HG03064 (cell line): Measurements from ENCODE around the gene CARMIL3.

Experiments
- ATAC-seq: cut with Tn5 transposase; IDR thresholded peaks from one replicate; pipeline ENCODE4 v1.9.1; 2021; ENCODE audit warnings: low read depth; ENCODE audit not compliant: unreplicated experiment

Gene CARMIL3

GRCh38 chr14:24060984-24061913, 9.4 kb downstream of the CARMIL3 start:
- no peak for ATAC-seq

GRCh38 chr14:24062216-24062980, 10.6 kb downstream of the CARMIL3 start:
- no peak for ATAC-seq

- no peak for ATAC-seq
Observed at GRCh38 chr14:24063263-24063836, 11.5 kb downstream of the CARMIL3 start.

- ATAC-seq, result no peak
Observed at GRCh38 chr14:24064091-24064795, 12.4 kb downstream of the CARMIL3 start.

- ATAC-seq, result no peak
Observed at GRCh38 chr14:24064856-24065255, 13.0 kb downstream of the CARMIL3 start.

- ATAC-seq, result no peak
Observed at GRCh38 chr14:24065408-24065807, 13.6 kb downstream of the CARMIL3 start.

GRCh38 chr14:24066496-24067132, 14.8 kb downstream of the CARMIL3 start:
- no peak for ATAC-seq

GRCh38 chr14:24067133-24068082, 15.6 kb downstream of the CARMIL3 start:
- no peak for ATAC-seq

GRCh38 chr14:24068711-24069410, 17.1 kb downstream of the CARMIL3 start:
- no peak for ATAC-seq

- no peak for ATAC-seq
Observed at GRCh38 chr14:24069411-24069735, 17.6 kb downstream of the CARMIL3 start.

- no peak for ATAC-seq
Observed at GRCh38 chr14:24070285-24071143, 18.7 kb downstream of the CARMIL3 start.

- no peak for ATAC-seq
Observed at GRCh38 chr14:24071144-24071697, 19.4 kb downstream of the CARMIL3 start, which contains the start of gene CPNE6. CPNE6 (plus strand) TSS chr14:24071562; CDS start chr14:24072937, 1,375 bp downstream.

GRCh38 chr14:24071836-24072430, 20.1 kb downstream of the CARMIL3 start:
- no peak for ATAC-seq

- ATAC-seq, result no peak
Observed at GRCh38 chr14:24072436-24072835, 20.6 kb downstream of the CARMIL3 start.

- ATAC-seq, result no peak
Observed at GRCh38 chr14:24072881-24073877, 21.4 kb downstream of the CARMIL3 start.
